NCI-H187 treated with DMSO at 0.1 percent for 48 hours (cell line): ENCODE data around the gene AMELY.
"Not testable (repeated sequence)": the region's sequence is repeated elsewhere in the genome, so short reads cannot be mapped to it uniquely, and the experiment has no call there.

Experiments used
- DNase-seq: peaks from one replicate; lab custom pipeline; 2025; lab: John Stamatoyannopoulos, UW

The AMELY gene

GRCh38 chrY:6911253-6911881 lies at the start of gene AMELY:
Gene AMELY (minus strand): TSS chrY:6911752. CDS start chrY:6872608, 39,144 bp downstream.
- no peak for DNase-seq

DNA sequence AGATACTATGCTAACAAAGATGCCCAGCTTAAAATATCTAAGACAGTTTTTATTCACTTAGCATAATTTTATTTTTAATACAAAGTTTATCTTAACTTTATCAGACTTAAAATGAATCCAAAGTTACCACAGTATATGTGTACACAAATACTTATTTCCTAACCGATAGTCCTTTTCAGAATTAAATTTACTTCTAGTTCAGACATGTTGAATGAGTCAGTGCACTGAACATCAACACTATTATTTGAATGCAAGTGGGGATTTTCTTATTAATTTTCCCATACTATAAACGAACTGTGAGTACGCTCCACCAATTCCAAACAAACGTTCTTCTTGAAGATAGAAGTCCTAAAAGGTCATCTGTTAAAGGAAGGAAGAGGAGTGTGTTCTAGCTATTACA lies 38.4 kb upstream of the AMELY start:
- DNase-seq: no peak

GRCh38 chrY:6948378-6948777 lies 36.8 kb upstream of the AMELY start:
- DNase-seq: no peak

GRCh38 chrY:6947695-6948094 lies 36.1 kb upstream of the AMELY start:
- no peak for DNase-seq

- DNase-seq: no peak
Observed at GRCh38 chrY:6935497-6935896, 23.9 kb upstream of the AMELY start.

GRCh38 chrY:6931779-6932396 lies 20.3 kb upstream of the AMELY start:
- DNase-seq: no peak

- DNase-seq: no peak
Observed at GRCh38 chrY:6929237-6929636, 17.7 kb upstream of the AMELY start.

DNA sequence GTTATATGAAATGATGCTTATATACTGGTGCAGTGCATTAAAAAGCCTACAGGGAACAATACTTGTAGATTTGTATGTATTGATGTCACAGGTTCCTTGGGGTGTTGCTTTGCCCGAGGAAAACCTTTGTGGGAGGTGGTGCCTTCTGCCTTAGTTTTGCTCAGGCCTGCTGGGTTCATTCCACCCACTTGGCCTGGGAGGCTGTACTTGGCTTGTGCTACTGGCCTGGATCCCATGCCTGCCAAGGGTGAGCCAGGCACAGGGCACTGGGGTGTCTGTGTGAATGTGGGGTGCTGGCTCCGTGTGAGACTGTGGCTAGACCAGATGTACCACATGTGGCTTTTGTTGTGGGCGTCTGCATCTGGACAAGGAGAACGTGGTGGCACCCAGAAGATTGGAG lies 16.7 kb upstream of the AMELY start:
- no peak for DNase-seq

DNA sequence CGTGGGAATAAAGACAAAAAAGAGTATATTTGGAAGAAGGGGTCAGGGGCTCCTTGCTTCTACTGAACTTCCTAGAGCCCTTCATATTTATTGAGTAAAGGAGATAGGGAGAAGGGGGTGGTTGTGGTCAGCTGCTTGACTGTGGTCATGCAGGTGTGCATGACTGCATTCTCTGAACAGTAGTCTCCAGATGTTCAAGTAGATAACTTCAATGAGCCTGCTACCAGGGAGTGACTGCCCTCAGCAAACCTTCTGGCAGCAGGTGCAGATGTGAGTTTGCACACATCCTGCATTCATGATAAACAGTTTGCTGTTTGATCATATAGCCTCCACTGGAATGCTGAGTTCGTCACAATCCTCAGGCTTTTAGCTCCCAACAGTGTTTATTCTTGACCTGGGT lies 9.5 kb upstream of the AMELY start:
- no peak for DNase-seq

GRCh38 chrY:6913362-6913761 lies 1.8 kb upstream of the AMELY start:
- DNase-seq: no peak

DNA sequence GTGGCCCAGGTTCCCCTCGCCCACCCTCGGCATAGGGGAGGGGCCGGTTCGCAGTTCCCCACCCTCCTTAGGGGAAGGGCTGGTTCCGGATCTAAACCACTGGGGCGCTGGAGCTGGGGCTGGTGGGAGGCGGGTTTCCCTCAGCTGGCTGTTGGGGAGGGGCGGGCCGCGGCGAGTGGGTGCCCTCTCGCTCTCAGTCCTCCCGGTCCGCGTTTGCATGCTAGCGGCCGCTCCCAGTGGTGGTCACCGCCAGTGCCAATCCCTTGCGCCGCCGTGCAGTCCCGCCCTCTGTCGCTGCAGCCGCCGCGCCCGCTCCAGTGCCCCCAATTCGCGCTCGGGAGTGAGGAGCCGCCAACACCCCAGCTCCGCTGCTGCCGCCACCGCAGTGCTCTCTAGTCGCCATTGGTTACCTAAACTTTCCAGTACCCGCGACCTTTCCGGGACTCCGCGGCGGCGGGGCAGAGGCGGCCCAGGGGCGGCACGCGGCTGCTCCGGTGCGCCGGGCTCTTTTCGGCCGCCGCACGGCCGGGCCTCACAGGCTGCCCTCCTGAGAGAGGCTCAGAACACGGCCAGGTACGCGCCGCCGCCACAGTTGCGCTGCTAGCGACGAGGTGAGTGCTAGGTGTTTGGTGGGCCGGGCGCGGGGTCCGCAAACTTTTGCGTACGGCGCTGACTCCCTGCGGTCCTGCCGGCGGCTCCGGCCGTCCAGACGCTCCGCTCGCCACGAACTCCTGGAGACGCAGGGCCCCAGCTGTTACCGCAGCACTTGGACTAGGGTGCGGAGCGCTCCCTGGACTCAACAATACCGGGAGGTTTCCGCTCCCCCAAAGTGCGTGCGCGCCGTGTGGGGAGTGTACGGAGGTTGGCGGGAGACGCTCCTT lies 940 bp downstream of the AMELY start, which contains the start of gene TBL1Y:
TSS of gene TBL1Y (plus strand) at position 326 of the 881 bp plus-strand sequence. CDS start 114,388 bp downstream, outside the sequence.
- no peak for DNase-seq

GRCh38 chrY:6909856-6910255 lies 1.7 kb downstream of the AMELY start:
- no peak for DNase-seq

DNA sequence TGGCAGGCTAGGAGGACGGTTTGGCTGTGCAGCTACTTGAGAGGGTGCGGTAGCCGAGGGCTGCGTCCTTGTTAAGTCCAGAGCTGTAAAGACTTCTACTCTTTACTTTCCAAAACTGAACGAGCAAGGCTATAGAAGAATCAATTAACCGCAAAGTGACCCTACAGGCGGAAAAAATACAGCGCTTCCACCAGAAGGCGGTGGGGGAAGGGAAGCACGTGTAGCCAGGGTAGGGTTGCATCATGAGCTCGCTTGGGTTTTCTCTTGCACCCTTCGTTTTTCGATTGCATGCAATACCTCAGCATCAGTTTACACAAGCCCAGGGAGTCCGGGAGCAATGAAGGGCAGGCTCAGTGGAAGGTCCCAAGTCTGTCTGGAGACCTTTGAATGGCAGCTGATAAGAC lies 2.4 kb downstream of the AMELY start:
- no peak for DNase-seq

GRCh38 chrY:6908021-6908420 lies 3.5 kb downstream of the AMELY start:
- DNase-seq: not testable (repeated sequence)

GRCh38 chrY:6907591-6907990 lies 4.0 kb downstream of the AMELY start:
- DNase-seq: no peak

- not testable (repeated sequence) for DNase-seq
Observed at GRCh38 chrY:6902116-6902515, 9.4 kb downstream of the AMELY start.

- DNase-seq: no peak
Observed at GRCh38 chrY:6895236-6895635, 16.3 kb downstream of the AMELY start.

DNA sequence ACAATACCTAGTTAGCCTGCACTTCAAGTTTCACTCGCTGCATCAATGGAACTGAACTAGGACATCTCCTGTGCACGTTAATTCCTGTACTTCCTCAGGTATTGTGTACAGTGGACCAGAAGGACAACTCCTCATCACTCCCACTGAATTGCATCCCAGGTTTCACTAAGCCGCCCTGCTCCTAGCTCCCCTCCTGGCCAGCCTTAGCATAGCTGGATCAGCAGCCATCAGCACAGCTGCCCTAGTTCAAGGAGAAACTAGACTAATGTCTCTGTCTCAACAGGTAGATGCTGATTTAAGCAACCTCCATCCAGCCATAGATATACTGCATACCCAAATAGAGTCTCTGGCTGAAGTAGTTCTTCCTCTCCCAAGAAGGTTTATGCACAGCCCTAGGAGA lies 17.1 kb downstream of the AMELY start:
- DNase-seq: no peak

- no peak for DNase-seq
Observed at GRCh38 chrY:6849384-6849783, 62.2 kb downstream of the AMELY start.

GRCh38 chrY:6842650-6843049 lies 68.9 kb downstream of the AMELY start:
- not testable (repeated sequence) for DNase-seq
